HEK293T (cell line): Measurements from ENCODE around the gene LCMT1.

Experiments
- ARNT ChIP-seq: fragments of 450-650 bp; IDR thresholded peaks from 2 replicates; pipeline ENCODE4 v1.6.1; 2017; ENCODE audit warnings: mild to moderate bottlenecking
- BHLHE40 ChIP-seq: fragments of 450-650 bp; IDR thresholded peaks from 2 replicates; pipeline ENCODE4 v1.6.1; 2016; ENCODE audit warnings: mild to moderate bottlenecking, moderate library complexity, borderline replicate concordance
- FOXA1 ChIP-seq: fragments of 450-650 bp; IDR thresholded peaks from 2 replicates; pipeline ENCODE4 v1.6.1; 2016; ENCODE audit warnings: mild to moderate bottlenecking
- FOXK2 ChIP-seq: fragments of 450-650 bp; IDR thresholded peaks from 2 replicates; pipeline ENCODE4 v1.6.1; 2016; ENCODE audit warnings: mild to moderate bottlenecking
- FOXM1 ChIP-seq: fragments of 450-650 bp; IDR thresholded peaks from 2 replicates; pipeline ENCODE4 v1.6.1; 2017; ENCODE audit warnings: mild to moderate bottlenecking, borderline replicate concordance
- LEF1 ChIP-seq: fragments of 450-650 bp; IDR thresholded peaks from 2 replicates; pipeline ENCODE4 v1.6.1; 2017; ENCODE audit warnings: mild to moderate bottlenecking, borderline replicate concordance
- SP1 ChIP-seq: fragments of 450-650 bp; IDR thresholded peaks from 2 replicates; pipeline ENCODE4 v1.6.1; 2017
- SUZ12 ChIP-seq: fragments of 450-650 bp; IDR thresholded peaks from 2 replicates; pipeline ENCODE4 v1.6.1; 2016; ENCODE audit warnings: mild to moderate bottlenecking
- TARDBP ChIP-seq: fragments of 450-650 bp; IDR thresholded peaks from 2 replicates; pipeline ENCODE4 v1.6.1; 2016
- ZNF384 ChIP-seq: fragments of 450-650 bp; IDR thresholded peaks from 2 replicates; pipeline ENCODE4 v1.6.1; 2016

GRCh38 chr16:25189305-25189704 lies 77.8 kb downstream of the LCMT1 start:
- TF ChIP-seq ZNF384 (no peak), FOXM1 (no peak), SP1 (no peak), BHLHE40 (no peak), FOXA1 (no peak), LEF1 (no peak), TARDBP (no peak), SUZ12 (no peak), FOXK2 (no peak), ARNT (no peak)
